Measurements from ENCODE around the gene NTRK3.

DNA sequence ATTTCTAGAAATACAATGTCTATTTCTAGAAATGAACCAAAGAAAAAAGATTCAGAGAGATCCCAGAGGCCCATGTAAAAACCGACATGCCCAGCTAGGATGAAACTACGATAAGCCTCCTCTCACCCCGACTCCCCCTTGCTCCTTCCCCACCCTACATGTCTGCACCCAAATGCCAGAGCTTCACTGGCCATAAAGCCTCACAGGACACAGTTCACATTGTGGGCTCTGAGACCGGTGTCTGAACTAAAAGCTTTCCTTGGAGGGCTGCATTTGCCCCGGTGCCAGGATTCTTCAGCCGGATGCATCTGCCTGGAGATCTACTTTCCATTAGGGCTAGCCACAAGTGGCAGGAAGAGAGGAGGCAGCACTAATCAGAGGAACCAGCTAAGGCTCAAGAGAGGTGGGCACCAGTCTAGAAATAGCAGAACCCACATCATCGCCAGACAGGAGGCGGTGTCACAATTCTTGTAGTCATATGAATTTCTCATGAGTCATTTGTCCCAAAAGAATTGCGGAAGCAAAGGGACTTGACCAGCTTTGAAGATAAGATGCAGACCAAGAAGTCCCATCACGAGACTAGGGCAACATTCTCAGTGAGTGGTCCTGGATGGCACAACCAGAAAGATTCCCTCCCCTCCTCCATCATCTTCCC lies 353.6 kb downstream of the NTRK3 start:
- TF ChIP-seq MYNN (CRISPR knock-in tag; IDR thresholded peaks at IDR 0.05; ENCODE audit: low read depth), result no peak
- no peak for TF ChIP-seq JUND (CRISPR knock-in tag; IDR thresholded peaks at IDR 0.05)
- TF ChIP-seq CREM (IDR thresholded peaks at IDR 0.05), result no peak
- no peak for TF ChIP-seq CREM (CRISPR knock-in tag; IDR thresholded peaks at IDR 0.05)
- TF ChIP-seq BRF2 (CRISPR knock-in tag; IDR thresholded peaks at IDR 0.05), result no peak
- no peak for TF ChIP-seq PAX8 (CRISPR knock-in tag; IDR thresholded peaks at IDR 0.05; ENCODE audit: borderline replicate concordance)
- TF ChIP-seq KLF11 (CRISPR knock-in tag; IDR thresholded peaks at IDR 0.05), result no peak
